SK-N-SH (cell line): ENCODE results near the gene KICS2. TPM values are rescaled to one million over a fixed set of nuclear protein-coding genes. Genes with fewer than 3 reads are reported as not detected.

Experiments used
- CTCF ChIA-PET: fragments of 300-600, 350-600 bp; formaldehyde crosslinking; extraction: SDS; loops from one replicate; lab custom pipeline; 2021; lab: Yijun Ruan, JAX
- POLR2A ChIA-PET: fragments of 350-600 bp; sonication (Branson Sonifier 250); formaldehyde crosslinking; extraction: SDS; loops from one replicate; lab custom pipeline; 2020; ENCODE audit warnings: antibody characterized with exemption, inconsistent platforms; lab: Yijun Ruan, JAX
- DNase-seq: peaks from one replicate; pipeline ENCODE4 v3.0.0; 2012
- H2AFZ ChIP-seq: fragments of 200-600 bp; sonication (generic); 2 replicates; pipeline ENCODE4 v1.8.1; 2016; ENCODE audit warnings: antibody characterized with exemption, mild to moderate bottlenecking, low read depth
- H3F3A ChIP-seq: fragments of 200-600 bp; sonication (generic); replicated peaks from 2 replicates; pipeline ENCODE3; 2016; ENCODE audit warnings: antibody characterized with exemption, mild to moderate bottlenecking; ENCODE audit not compliant: insufficient read depth
- H3K27ac ChIP-seq, 2 experiments: fragments of 200-500 bp in 1 of 2; fragments of 200-600 bp in 1 of 2; sonication (Bioruptor generic) in 1 of 2; sonication (generic), shearing (Covaris generic) in 1 of 2; 2 replicates each; pipeline versions ENCODE4 v1.5.1 to v1.6.1; 2014 to 2016; ENCODE audit warnings: low read depth in 2 of 2, inconsistent platforms in 1 of 2, low read length in 1 of 2, mild to moderate bottlenecking in 1 of 2, mixed read lengths in 1 of 2
- H3K27me3 ChIP-seq: fragments of 200-600 bp; sonication (generic), shearing (Covaris generic); 2 replicates; pipeline ENCODE4 v1.6.1; 2016; ENCODE audit warnings: mixed run types; ENCODE audit not compliant: insufficient read depth
- H3K36me3 ChIP-seq, 2 experiments: fragments of 200-500 bp in 1 of 2; fragments of 200-600 bp in 1 of 2; sonication (Bioruptor generic) in 1 of 2; sonication (generic) in 1 of 2; replicated peaks in 1 of 2; 2 replicates each; pipeline versions ENCODE3 to v1.5.1; 2014 to 2016; ENCODE audit warnings: low read length in 1 of 2, mild to moderate bottlenecking in 1 of 2; ENCODE audit not compliant: insufficient read depth in 2 of 2, control insufficient read depth in 1 of 2
- H3K4me1 ChIP-seq, 2 experiments: fragments of 200-500 bp in 1 of 2; fragments of 200-600 bp in 1 of 2; sonication (Bioruptor generic) in 1 of 2; sonication (generic), shearing (Covaris generic) in 1 of 2; 2 replicates each; pipeline versions ENCODE4 v1.5.1 to v1.6.1; 2014 to 2016; ENCODE audit warnings: low read depth in 1 of 2, low read length in 1 of 2, mixed run types in 1 of 2; ENCODE audit not compliant: insufficient read depth in 2 of 2, control insufficient read depth in 1 of 2
- H3K4me2 ChIP-seq: fragments of 200-600 bp; sonication (generic), shearing (Covaris generic); 2 replicates; pipeline ENCODE4 v1.6.1; 2017; ENCODE audit warnings: mixed run types
- H3K4me3 ChIP-seq, 2 experiments: fragments of 200-500 bp in 1 of 2; fragments of 200-600 bp in 1 of 2; sonication (Bioruptor generic) in 1 of 2; sonication (generic), shearing (Covaris generic) in 1 of 2; 2 replicates each; pipeline versions ENCODE4 v1.5.1 to v1.8.1; 2014 to 2016; ENCODE audit warnings: low read depth in 2 of 2, inconsistent platforms in 1 of 2, low read length in 1 of 2, mild to moderate bottlenecking in 1 of 2, mixed read lengths in 1 of 2, moderate library complexity in 1 of 2
- H3K79me2 ChIP-seq: fragments of 200-600 bp; sonication (generic); 2 replicates; pipeline ENCODE4 v1.8.1; 2017; ENCODE audit warnings: mild to moderate bottlenecking; ENCODE audit not compliant: insufficient read depth
- H3K9ac ChIP-seq: fragments of 200-600 bp; sonication (generic); 2 replicates; pipeline ENCODE4 v1.6.1; 2017; ENCODE audit warnings: mixed run types
- H3K9me2 ChIP-seq: fragments of 200-600 bp; sonication (generic); 2 replicates; pipeline ENCODE4 v1.6.1; 2017; ENCODE audit warnings: mixed run types
- H3K9me3 ChIP-seq: fragments of 200-600 bp; sonication (generic); 2 replicates; pipeline ENCODE4 v1.6.1; 2017; ENCODE audit warnings: mixed run types, mild to moderate bottlenecking, moderate library complexity
- H4K20me1 ChIP-seq: fragments of 200-600 bp; sonication (generic); 2 replicates; pipeline ENCODE4 v1.6.1; 2017; ENCODE audit warnings: mild to moderate bottlenecking, mixed run types; ENCODE audit not compliant: insufficient read depth
- FOXJ3 ChIP-seq: sonication (generic); formaldehyde crosslinking; IDR thresholded peaks from 2 replicates; pipeline ENCODE4 v1.5.1; 2020; ENCODE audit warnings: mild to moderate bottlenecking, missing genetic modification reagents
- JUND ChIP-seq: IDR thresholded peaks from 2 replicates; pipeline ENCODE4 v1.4.0; 2012
- RAD21 ChIP-seq: IDR thresholded peaks from 2 replicates; pipeline ENCODE4 v1.6.1; 2012; ENCODE audit warnings: mild to moderate bottlenecking, low read length
- RCOR1 ChIP-seq: fragments of 150-350 bp; IDR thresholded peaks from 2 replicates; pipeline ENCODE4 v1.6.1; 2017; ENCODE audit warnings: antibody characterized with exemption, low read length
- SIN3A ChIP-seq: IDR thresholded peaks from 2 replicates; pipeline ENCODE4 v1.6.1; 2012; ENCODE audit warnings: low read depth, mild to moderate bottlenecking, low read length, moderate library complexity, borderline replicate concordance
- TEAD4 ChIP-seq: IDR thresholded peaks from 2 replicates; pipeline ENCODE4 v1.4.0; 2012; ENCODE audit warnings: mild to moderate bottlenecking, borderline replicate concordance; ENCODE audit not compliant: insufficient read depth
- WGBS: methylation state at CpG from one replicate; pipeline ENCODE4 v1.1.6; 2017; ENCODE audit warnings: low lambda C conversion rate; 5-methylcytosine and 5-hydroxymethylcytosine counted together
- polyA plus RNA-seq, 3 experiments: library from polyadenylated mRNA; depleted of rRNA; stranded (reverse); fragments of >200 nt; gene quantifications; 2 replicates each; pipeline ENCODE4 v1.2.3, GENCODE V29; 2012
- TF ChIP-seq, protein P1 (sequence below): IDR thresholded peaks from 2 replicates; pipeline ENCODE4 v1.4.0; 2012; ENCODE audit warnings: low read depth
- TF ChIP-seq, protein P2 (sequence below): fragments of 150-350 bp; IDR thresholded peaks from 2 replicates; pipeline ENCODE4 v1.6.1; 2017; ENCODE audit warnings: antibody characterized with exemption, low read length, low read depth, borderline replicate concordance
- TF ChIP-seq, protein P3 (sequence below): IDR thresholded peaks from 2 replicates; pipeline ENCODE4 v1.6.1; 2012; ENCODE audit warnings: mild to moderate bottlenecking, low read depth, low read length, moderate library complexity
- TF ChIP-seq, protein P4 (sequence below): IDR thresholded peaks from 2 replicates; pipeline ENCODE4 v1.4.0; 2012; ENCODE audit warnings: low read depth, borderline replicate concordance
- TF ChIP-seq, protein P5 (sequence below): fragments of 150-350 bp; IDR thresholded peaks from 2 replicates; pipeline ENCODE4 v1.6.1; 2016; ENCODE audit warnings: mild to moderate bottlenecking, low read depth, low read length
- TF ChIP-seq, protein P6 (sequence below): IDR thresholded peaks from 2 replicates; pipeline ENCODE4 v1.4.0; 2012; ENCODE audit warnings: low read depth, borderline replicate concordance

KICS2 gene
- polyA plus RNA-seq, 1 of the 3 experiments (the other 2 are of a cell fraction): 4.1 TPM

DNA sequence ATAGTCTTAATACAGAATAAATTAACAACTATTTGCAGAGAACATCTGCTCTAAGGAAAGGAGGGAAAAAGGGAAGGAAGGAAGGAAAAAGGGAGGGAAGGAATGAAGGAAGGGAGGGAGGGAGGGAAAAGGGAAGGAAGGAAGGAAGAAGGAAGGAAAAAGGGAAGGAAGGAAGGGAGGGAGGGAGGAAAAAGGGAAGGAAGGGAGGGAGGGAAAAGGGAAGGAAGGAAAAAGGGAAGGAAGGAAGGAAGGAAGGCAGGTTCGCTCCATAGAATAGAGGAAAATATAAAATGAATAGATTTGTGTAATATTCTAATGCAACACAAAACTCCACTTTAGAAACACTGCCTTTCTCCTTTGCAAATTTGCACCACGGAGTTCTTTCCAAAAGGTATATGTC, 16.6 kb downstream of the KICS2 start:
- Histone ChIP-seq H4K20me1 (no peaks in the 10 kb centered on the region), H3K79me2 (no peaks in the 10 kb centered on the region), H3K9ac (no peak overlapping the region), H3K27ac (no peak overlapping the region), H2AFZ (no peak overlapping the region), H3K4me1 (no peaks in the 10 kb centered on the region), H3K4me3 (no peak overlapping the region), H3F3A (no peaks in the 10 kb centered on the region), H3K36me3 (no peaks in the 10 kb centered on the region), H3K9me2 (no peaks in the 10 kb centered on the region), H3K4me2 (no peak overlapping the region), H3K9me3 (no peaks in the 10 kb centered on the region), H3K27me3 (no peaks in the 10 kb centered on the region)
- ChIA-PET CTCF (interaction anchor here (0.6 to 2.2 kb wide), 2 partner anchors 24 to 139 kb away, joined by 3 to 8 read pairs; no protein-coding TSS in a partner anchor), POLR2A (no interaction called here)
- 96% methylated on average over 2 of the region's 2 CpGs for WGBS
- no peak for DNase-seq
- TF ChIP-seq TEAD4: no peak
- TF ChIP-seq, protein P1, sequence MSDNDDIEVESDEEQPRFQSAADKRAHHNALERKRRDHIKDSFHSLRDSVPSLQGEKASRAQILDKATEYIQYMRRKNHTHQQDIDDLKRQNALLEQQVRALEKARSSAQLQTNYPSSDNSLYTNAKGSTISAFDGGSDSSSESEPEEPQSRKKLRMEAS: no peak
- TF ChIP-seq, protein P2, sequence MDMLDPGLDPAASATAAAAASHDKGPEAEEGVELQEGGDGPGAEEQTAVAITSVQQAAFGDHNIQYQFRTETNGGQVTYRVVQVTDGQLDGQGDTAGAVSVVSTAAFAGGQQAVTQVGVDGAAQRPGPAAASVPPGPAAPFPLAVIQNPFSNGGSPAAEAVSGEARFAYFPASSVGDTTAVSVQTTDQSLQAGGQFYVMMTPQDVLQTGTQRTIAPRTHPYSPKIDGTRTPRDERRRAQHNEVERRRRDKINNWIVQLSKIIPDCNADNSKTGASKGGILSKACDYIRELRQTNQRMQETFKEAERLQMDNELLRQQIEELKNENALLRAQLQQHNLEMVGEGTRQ: no peak
- TF ChIP-seq, protein P3, sequence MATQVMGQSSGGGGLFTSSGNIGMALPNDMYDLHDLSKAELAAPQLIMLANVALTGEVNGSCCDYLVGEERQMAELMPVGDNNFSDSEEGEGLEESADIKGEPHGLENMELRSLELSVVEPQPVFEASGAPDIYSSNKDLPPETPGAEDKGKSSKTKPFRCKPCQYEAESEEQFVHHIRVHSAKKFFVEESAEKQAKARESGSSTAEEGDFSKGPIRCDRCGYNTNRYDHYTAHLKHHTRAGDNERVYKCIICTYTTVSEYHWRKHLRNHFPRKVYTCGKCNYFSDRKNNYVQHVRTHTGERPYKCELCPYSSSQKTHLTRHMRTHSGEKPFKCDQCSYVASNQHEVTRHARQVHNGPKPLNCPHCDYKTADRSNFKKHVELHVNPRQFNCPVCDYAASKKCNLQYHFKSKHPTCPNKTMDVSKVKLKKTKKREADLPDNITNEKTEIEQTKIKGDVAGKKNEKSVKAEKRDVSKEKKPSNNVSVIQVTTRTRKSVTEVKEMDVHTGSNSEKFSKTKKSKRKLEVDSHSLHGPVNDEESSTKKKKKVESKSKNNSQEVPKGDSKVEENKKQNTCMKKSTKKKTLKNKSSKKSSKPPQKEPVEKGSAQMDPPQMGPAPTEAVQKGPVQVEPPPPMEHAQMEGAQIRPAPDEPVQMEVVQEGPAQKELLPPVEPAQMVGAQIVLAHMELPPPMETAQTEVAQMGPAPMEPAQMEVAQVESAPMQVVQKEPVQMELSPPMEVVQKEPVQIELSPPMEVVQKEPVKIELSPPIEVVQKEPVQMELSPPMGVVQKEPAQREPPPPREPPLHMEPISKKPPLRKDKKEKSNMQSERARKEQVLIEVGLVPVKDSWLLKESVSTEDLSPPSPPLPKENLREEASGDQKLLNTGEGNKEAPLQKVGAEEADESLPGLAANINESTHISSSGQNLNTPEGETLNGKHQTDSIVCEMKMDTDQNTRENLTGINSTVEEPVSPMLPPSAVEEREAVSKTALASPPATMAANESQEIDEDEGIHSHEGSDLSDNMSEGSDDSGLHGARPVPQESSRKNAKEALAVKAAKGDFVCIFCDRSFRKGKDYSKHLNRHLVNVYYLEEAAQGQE: no peak
- TF ChIP-seq FOXJ3 (CRISPR knock-in tag): no peak
- TF ChIP-seq JUND: no peak
- TF ChIP-seq, protein P4, sequence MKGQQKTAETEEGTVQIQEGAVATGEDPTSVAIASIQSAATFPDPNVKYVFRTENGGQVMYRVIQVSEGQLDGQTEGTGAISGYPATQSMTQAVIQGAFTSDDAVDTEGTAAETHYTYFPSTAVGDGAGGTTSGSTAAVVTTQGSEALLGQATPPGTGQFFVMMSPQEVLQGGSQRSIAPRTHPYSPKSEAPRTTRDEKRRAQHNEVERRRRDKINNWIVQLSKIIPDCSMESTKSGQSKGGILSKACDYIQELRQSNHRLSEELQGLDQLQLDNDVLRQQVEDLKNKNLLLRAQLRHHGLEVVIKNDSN: no peak
- TF ChIP-seq, protein P5, sequence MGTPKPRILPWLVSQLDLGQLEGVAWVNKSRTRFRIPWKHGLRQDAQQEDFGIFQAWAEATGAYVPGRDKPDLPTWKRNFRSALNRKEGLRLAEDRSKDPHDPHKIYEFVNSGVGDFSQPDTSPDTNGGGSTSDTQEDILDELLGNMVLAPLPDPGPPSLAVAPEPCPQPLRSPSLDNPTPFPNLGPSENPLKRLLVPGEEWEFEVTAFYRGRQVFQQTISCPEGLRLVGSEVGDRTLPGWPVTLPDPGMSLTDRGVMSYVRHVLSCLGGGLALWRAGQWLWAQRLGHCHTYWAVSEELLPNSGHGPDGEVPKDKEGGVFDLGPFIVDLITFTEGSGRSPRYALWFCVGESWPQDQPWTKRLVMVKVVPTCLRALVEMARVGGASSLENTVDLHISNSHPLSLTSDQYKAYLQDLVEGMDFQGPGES: no peak
- TF ChIP-seq SIN3A: no peak
- TF ChIP-seq RAD21: no peak
- TF ChIP-seq RCOR1: no peak
- TF ChIP-seq, protein P6, sequence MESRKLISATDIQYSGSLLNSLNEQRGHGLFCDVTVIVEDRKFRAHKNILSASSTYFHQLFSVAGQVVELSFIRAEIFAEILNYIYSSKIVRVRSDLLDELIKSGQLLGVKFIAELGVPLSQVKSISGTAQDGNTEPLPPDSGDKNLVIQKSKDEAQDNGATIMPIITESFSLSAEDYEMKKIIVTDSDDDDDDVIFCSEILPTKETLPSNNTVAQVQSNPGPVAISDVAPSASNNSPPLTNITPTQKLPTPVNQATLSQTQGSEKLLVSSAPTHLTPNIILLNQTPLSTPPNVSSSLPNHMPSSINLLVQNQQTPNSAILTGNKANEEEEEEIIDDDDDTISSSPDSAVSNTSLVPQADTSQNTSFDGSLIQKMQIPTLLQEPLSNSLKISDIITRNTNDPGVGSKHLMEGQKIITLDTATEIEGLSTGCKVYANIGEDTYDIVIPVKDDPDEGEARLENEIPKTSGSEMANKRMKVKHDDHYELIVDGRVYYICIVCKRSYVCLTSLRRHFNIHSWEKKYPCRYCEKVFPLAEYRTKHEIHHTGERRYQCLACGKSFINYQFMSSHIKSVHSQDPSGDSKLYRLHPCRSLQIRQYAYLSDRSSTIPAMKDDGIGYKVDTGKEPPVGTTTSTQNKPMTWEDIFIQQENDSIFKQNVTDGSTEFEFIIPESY: no peak
